ENCODE measurements around the gene CBX5. TPM values are rescaled to one million over a fixed set of nuclear protein-coding genes. Genes with fewer than 3 reads are reported as not detected.

The CBX5 gene
- polyA plus RNA-seq, 1 donor from 2014 or later, result 57.1 TPM

DNA sequence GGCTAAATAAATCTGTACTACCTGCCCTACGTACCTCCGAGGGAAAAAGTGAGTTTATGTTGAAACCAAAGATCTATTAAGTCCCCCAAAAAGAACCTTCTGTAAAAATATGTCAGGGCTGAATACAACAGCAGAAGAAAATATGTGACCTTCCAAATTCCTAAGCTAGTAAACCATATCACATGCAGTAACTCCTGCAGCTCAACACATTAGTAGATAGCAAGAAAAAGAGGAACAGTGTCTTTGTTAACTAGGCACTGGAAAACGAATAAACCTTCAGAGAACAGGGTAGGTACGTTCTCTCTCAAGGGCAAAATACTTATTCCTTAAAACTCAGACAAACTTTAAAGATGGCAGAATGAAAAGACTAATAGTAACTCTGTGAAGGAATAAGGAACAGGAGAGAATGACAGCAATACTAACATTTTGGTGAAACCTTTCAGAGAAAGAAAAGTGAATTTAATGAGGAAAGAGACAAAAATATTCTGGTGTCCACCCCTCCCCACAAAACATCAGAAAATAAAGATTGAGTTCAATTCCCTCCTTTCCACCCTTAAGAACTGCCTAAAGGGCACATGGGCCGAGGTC lies 18.0 kb downstream of the CBX5 start:
- no peak for TF ChIP-seq EZH2 (IDR thresholded peaks at IDR 0.05; ENCODE audit: borderline replicate concordance, insufficient read depth, low read length, poor library complexity, severe bottlenecking)
- no peak for TF ChIP-seq TAF1 (IDR thresholded peaks at IDR 0.05; ENCODE audit: low read depth)
- TF ChIP-seq, protein P1, sequence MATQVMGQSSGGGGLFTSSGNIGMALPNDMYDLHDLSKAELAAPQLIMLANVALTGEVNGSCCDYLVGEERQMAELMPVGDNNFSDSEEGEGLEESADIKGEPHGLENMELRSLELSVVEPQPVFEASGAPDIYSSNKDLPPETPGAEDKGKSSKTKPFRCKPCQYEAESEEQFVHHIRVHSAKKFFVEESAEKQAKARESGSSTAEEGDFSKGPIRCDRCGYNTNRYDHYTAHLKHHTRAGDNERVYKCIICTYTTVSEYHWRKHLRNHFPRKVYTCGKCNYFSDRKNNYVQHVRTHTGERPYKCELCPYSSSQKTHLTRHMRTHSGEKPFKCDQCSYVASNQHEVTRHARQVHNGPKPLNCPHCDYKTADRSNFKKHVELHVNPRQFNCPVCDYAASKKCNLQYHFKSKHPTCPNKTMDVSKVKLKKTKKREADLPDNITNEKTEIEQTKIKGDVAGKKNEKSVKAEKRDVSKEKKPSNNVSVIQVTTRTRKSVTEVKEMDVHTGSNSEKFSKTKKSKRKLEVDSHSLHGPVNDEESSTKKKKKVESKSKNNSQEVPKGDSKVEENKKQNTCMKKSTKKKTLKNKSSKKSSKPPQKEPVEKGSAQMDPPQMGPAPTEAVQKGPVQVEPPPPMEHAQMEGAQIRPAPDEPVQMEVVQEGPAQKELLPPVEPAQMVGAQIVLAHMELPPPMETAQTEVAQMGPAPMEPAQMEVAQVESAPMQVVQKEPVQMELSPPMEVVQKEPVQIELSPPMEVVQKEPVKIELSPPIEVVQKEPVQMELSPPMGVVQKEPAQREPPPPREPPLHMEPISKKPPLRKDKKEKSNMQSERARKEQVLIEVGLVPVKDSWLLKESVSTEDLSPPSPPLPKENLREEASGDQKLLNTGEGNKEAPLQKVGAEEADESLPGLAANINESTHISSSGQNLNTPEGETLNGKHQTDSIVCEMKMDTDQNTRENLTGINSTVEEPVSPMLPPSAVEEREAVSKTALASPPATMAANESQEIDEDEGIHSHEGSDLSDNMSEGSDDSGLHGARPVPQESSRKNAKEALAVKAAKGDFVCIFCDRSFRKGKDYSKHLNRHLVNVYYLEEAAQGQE (IDR thresholded peaks at IDR 0.05; ENCODE audit: borderline replicate concordance), result no peak
- TF ChIP-seq POLR2AphosphoS5 (IDR thresholded peaks at IDR 0.05), result no peak
- H3K4me3 ChIP-seq (ENCODE audit: low read length), result no peak overlapping the region
- peak overlapping the region; percentile 51 for H3K27ac ChIP-seq (ENCODE audit: low read length)
- H2AFZ ChIP-seq (ENCODE audit: low read depth, low read length), result no peak overlapping the region
- no peaks in the 10 kb centered on the region for H3K27me3 ChIP-seq (ENCODE audit: insufficient read depth, low read depth, low read length)
- no peaks in the 10 kb centered on the region for H3K9me3 ChIP-seq (ENCODE audit: low read length)
- H3K79me2 ChIP-seq (replicated peaks; ENCODE audit: insufficient read depth, low read length), result peaks cover 62% of the 10 kb centered on the region
- no peak overlapping the region for H3K4me2 ChIP-seq (ENCODE audit: low read length)
- H3K36me3 ChIP-seq (ENCODE audit: insufficient read depth, low read length), result no peaks in the 10 kb centered on the region
- no peak overlapping the region for H3K9ac ChIP-seq (ENCODE audit: low read length)
- H4K20me1 ChIP-seq (ENCODE audit: insufficient read depth), result no peaks in the 10 kb centered on the region
- peaks cover 12% of the 10 kb centered on the region for H3F3A ChIP-seq (ENCODE audit: insufficient read depth, low read length, poor library complexity, severe bottlenecking)
- no peaks in the 10 kb centered on the region for H3K9me2 ChIP-seq (ENCODE audit: insufficient read depth, low read length)

DNA sequence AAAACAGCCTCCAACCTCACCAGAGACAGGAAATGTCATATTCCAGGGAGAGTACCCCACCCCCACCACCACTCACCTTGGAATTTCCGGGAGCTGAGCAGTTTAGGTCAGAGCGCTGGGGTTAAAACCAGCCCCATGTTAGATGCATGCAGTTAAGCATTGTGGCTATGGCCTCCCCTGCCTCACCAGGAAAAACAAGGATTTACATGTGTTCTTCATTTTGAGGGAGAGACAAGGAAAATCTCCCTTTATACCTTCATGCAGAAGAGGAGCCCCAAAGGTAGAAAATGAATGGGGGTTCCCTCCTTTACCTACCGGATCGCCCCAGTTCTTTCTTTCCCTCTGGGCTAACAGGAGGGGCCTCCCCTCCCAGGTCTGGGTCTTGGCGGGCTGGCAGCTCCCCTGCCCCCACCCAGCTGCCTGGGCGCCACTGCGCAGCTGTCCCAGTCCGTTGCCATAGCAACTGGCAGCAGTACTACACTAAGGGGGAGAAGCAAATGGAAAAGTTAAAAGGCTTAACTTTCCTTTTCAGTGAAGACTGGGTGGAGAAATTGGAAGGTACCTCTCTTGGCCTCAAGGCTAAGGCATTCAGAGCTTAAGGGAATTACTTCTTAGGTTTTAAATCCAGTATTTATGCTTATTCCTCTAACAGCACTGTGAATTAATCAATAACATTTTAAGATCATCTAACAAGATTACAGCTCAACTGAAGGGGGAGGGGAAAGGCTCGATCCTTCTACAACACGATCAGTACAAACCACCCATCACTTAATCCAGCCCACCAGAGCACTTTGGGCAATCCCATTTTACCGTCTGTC lies 20.5 kb downstream of the CBX5 start:
- peaks cover 74% of the 10 kb centered on the region for H3K79me2 ChIP-seq (replicated peaks; ENCODE audit: insufficient read depth, low read length)
- peaks cover 12% of the 10 kb centered on the region for H3F3A ChIP-seq (ENCODE audit: insufficient read depth, low read length, poor library complexity, severe bottlenecking)
- peak overlapping the region; percentile 64 for H3K4me3 ChIP-seq (ENCODE audit: low read length)
- no peaks in the 10 kb centered on the region for H3K36me3 ChIP-seq (ENCODE audit: insufficient read depth, low read length)
- H3K9me3 ChIP-seq (ENCODE audit: low read length), result no peaks in the 10 kb centered on the region
- peak overlapping the region; percentile 88 for H3K27ac ChIP-seq (ENCODE audit: low read length)
- peak overlapping the region; percentile 98 for H3K4me2 ChIP-seq (ENCODE audit: low read length)
- no peaks in the 10 kb centered on the region for H4K20me1 ChIP-seq (ENCODE audit: insufficient read depth)
- H3K9ac ChIP-seq (ENCODE audit: low read length), result peak overlapping the region; percentile 75
- TF ChIP-seq EZH2 (IDR thresholded peaks at IDR 0.05; ENCODE audit: borderline replicate concordance, insufficient read depth, low read length, poor library complexity, severe bottlenecking) (no peak), TAF1 (IDR thresholded peaks at IDR 0.05; ENCODE audit: low read depth) (no peak), SMC3 (conservative IDR thresholded peaks at IDR 0.05; ENCODE audit: poor library complexity) (peak; percentile 59), RAD21 (conservative IDR thresholded peaks at IDR 0.05) (peak; percentile 44), POLR2AphosphoS5 (IDR thresholded peaks at IDR 0.05) (peak; percentile 76), EP300 (conservative IDR thresholded peaks at IDR 0.05; ENCODE audit: poor library complexity, severe bottlenecking) (peak; percentile 59), MXI1 (conservative IDR thresholded peaks at IDR 0.05; ENCODE audit: poor library complexity, severe bottlenecking) (peak; percentile 92)
- TF ChIP-seq, protein P2, sequence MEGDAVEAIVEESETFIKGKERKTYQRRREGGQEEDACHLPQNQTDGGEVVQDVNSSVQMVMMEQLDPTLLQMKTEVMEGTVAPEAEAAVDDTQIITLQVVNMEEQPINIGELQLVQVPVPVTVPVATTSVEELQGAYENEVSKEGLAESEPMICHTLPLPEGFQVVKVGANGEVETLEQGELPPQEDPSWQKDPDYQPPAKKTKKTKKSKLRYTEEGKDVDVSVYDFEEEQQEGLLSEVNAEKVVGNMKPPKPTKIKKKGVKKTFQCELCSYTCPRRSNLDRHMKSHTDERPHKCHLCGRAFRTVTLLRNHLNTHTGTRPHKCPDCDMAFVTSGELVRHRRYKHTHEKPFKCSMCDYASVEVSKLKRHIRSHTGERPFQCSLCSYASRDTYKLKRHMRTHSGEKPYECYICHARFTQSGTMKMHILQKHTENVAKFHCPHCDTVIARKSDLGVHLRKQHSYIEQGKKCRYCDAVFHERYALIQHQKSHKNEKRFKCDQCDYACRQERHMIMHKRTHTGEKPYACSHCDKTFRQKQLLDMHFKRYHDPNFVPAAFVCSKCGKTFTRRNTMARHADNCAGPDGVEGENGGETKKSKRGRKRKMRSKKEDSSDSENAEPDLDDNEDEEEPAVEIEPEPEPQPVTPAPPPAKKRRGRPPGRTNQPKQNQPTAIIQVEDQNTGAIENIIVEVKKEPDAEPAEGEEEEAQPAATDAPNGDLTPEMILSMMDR (IDR thresholded peaks at IDR 0.05; ENCODE audit: poor library complexity, severe bottlenecking), result no peak
- TF ChIP-seq, protein P1 (IDR thresholded peaks at IDR 0.05; ENCODE audit: borderline replicate concordance), result peak; percentile 63
- no peaks in the 10 kb centered on the region for H3K9me2 ChIP-seq (ENCODE audit: insufficient read depth, low read length)
- no peaks in the 10 kb centered on the region for H3K27me3 ChIP-seq (ENCODE audit: insufficient read depth, low read depth, low read length)
- peak overlapping the region; percentile 7 for H2AFZ ChIP-seq (ENCODE audit: low read depth, low read length)

Data from neural cell (in vitro differentiated cells).